NCI-H82 (cell line): Measurements from ENCODE around the gene CFAP73.
A peak's percentile ranks its signal among the peaks of the same experiment; 100 is the strongest.
"Not testable (repeated sequence)": the region's sequence is repeated elsewhere in the genome, so short reads cannot be mapped to it uniquely, and the experiment has no call there.

ENCODE experiments used
- DNase-seq: peaks from one replicate; lab custom pipeline; 2025; lab: John Stamatoyannopoulos, UW

Gene CFAP73

DNA sequence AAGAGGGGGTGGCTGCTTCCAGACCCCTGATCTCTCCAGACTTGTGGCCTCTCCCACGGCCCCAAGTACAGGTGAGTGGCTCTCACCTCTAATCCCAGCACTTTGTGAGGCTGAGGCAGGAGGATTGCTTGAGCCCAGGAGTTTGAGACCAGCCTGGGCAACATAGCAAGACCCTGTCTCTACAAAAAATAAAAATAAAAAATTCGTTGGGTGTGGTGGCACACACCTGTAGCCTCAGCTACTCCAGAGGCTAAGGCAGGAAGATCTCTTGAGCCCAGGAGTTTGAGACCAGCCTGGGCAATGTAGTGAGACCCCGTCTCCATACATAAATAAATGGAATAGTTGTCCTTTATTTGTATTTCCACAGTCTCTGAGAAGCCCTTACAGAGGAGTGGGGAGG is 7.8 kb upstream of the CFAP73 start:
- not testable (repeated sequence) for DNase-seq

DNA sequence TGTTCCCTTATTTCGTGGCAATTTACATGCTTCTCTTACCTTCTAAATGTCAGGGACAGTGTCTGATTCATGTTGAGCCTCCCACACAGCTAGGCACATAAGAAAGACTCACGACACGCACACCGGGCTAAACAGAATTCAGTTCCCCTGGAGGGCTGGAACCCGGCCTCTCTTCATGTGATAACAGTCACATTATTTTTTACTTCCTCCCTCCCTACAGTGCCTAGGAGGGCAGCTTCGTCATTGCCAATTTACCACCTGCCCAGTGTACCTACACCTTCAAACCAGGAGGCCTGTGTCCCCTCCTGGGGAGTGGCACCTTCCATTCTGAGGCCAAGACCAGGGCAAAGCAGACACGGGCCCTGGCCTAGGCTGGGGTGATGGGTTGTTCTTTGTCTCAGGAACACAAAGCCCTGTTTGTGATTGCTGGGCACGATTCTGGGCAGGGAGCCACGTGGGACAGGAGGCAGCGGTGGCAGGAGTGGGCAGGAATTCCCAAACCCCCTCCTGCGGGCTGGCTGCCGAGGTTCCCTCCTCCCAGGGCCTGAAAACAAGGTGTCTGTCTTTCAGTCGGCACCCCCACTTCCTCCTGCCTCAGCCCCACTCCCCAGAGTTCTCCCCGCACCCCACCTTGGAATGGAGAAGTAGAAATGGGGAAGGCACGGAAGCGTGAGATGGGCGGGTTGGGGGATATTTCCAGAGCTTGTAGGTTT is 7.2 kb upstream of the CFAP73 start:
- no peak for DNase-seq

DNA sequence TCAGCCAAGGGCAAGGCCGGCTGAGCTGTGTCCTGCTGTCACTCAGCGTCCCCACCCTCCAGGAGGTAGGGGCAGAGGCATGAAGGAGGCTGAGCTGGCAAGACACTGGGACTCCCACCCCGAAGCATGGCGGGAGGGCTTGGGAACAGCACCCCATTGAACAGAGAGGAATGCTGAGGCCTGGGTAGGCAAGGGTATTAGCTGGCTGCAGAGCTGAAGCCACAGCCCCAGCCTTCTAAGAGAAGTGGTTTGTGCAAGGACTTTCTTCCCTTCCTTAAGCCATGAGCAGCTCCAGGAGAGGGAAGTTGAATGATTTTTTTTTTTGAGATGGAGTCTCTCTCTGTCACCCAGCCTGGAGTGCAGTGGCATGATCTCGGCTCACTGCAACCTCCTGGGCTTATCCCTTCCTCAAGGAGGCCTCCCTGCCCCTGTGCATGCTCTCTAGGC is 6.6 kb upstream of the CFAP73 start:
- DNase-seq, result no peak

DNA sequence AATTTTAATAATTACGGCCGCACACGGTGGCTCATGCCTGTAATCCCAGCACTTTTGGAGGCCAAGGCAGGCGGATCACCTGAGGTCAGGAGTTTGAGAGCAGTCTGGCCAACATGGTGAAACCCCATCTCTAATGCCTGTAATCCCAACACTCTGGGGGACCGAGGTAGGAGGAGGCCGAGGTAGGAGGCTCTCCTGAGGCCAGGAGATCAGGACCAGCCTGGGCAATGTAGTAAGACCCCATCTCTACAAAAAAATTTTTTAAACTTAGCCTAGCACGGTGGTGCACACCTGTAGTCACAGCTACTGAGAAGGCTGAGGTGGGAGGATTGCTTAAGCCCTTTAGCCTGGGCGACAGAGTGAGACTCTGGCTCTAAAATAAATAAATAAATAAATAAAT is 5.6 kb upstream of the CFAP73 start:
- no peak for DNase-seq

DNA sequence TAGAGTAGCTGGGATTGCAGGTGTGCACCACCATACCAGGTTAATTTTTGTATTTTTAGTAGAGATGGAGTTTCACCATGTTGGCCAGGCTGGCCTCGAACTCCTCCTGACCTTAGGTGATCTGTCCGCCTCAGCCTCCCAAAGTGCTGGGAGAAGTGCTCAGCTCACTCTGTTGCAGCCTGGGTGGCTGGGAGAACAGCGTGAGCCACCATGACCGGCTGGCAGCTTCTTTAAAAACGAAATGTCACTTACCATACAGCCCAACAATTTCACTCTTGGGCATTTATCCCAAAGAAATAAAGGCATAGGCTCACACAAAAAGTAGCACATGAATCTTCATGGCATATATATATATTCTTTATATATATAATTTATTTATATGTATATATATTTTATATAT is 4.7 kb upstream of the CFAP73 start:
- DNase-seq, result no peak

DNA sequence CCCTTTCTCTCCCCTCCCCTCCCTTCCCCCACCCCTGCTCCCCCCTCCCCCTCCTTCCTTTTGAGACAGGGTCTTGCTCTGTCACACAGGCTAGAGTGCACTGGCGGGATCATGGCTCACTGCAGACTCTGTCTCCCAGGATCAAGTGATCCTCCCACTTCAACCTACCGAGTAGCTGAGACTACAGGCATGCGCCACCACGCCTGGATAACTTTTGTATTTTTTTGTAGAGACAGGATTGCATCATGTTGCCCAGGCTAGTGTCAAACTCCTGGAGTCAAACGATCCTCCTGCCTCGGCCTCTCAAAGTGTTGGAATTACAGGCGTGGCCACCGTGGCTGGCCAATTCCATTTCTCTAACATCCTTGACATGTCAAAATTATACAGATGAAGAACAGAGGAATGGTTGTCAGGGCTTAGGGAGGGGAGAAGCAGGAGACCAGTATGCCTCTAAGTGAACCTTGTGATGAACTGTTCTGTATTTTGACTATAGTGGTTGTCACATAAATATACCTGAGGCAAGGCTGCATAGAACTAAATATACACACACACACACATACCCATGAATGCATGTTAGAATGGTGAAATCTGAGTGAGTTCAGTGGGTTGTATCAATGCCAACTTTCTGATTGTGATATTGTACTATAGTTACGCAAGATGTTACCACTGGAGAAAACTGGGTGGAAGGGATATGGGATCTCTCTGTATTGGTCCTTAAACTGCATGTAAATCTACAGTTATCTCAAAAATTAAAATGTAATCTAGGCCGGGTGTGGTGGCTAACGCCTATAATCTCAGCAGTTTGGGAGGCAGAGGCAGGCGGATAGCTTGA is 3.6 kb upstream of the CFAP73 start:
- no peak for DNase-seq

DNA sequence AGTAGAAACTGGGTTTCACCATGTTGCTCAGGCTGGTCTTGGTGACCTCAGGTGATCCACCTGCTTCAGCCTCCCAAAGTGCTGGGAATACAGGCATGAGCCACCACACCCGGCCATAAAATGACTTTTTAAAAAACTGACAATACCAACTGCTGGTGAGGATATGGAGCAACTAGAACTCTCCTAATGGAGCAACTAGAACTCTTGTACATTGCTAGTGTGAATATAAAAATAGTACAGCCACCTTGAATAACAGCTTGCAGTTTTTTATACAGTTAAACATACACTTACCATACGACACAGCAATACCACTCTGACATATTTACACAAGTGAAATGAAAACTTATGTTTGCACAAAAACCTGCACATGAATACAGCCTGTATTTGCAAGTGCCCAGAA is 2.5 kb upstream of the CFAP73 start:
- DNase-seq, result no peak

DNA sequence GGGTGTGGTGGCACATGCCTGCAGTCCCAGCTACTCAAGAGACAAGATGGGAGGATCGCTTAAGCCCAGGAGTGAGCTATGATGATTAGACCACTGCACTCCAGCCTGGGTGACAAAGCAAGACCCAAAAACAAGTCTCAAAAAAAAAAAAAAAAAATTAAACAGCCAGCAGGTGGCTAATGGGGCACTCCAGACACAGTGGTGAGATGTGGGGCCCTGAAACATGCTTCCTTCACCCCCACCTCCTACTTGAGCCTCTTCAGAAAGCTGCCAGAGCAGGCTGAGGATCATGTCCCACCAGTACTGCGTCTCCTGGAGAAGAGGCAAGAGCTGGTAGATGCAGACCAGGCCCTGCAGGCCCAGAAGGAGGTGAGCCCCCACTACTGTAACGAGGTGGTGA is 2.1 kb downstream of the CFAP73 start:
- DNase-seq, result no peak

DNA sequence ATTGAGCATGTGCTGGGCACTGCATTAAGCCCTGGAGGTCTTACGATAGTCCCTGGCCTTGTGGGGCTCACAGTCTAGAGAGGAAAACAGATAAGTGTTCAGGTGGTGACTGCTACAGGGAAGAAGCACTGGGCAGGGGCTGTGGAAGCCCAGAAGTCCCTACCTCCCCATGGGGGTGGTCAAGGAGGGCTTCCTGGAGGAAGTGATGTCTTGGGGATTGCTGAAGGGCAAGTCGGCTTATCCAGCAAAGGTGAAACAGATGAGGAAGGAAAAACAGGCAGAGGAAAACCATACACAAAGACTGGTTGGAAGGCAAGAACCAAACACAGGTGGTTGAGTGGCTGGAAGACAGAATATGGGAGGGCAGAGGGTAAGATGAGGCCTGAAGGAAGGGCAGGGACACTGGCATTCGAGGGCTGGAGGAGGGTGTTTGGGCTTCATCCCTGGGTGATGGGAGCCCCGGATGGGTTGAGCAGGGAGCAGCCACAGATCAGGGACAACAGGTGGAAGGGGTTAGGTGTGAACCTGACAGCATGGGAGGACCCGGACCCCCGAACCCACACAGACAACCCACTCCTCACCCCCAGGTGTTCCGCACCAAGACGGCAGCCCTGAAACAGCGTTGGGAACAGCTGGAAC is 2.8 kb downstream of the CFAP73 start:
- no peak for DNase-seq

DNA sequence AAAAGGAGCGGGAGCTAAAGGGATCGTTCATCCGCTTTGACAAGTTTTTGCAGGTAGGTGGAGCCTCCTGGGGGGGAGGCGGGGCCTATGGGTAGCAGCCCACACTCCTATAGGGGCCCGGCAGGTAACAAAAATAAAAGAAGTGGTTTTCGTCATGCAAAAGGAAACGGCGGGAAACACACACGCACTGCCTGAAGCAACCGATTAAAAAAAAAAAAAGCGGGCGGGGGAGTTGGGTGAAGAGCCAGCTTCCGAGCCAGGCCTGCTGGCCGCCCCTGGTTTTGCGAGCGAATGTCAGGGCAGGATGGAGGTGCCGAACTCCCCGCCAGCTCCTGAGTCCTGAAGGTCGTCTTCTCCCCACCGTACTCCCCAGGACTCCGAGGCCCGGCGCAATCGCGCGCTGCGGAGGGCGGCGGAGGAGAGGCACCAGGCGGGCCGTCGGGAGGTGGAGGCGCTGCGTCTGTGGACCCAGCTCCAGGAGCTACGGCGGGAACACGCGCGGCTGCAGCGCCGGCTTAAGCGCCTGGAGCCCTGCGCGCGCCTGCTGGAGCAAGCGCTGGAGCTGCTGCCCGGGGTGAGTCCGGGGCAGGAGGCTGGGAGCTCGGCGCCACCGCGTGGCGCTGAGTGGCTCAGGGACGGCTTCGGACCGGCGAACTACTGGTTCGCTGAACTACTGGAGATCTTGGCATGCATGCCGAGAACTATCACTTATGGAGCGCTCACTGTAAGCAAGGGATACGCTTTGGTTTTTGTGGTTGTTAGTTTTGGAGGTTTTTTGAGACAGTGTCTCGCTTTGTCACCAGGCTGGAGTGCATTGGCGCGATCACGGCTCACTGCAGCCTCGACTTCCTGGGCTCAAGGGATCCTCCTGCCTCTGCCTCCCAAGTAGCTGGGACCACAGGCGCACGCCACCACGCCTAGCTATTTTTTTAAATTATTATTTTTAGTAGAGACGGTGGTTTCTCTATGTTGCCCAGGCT is 3.6 kb downstream of the CFAP73 start:
- DNase-seq, result peak; percentile 85

DNA sequence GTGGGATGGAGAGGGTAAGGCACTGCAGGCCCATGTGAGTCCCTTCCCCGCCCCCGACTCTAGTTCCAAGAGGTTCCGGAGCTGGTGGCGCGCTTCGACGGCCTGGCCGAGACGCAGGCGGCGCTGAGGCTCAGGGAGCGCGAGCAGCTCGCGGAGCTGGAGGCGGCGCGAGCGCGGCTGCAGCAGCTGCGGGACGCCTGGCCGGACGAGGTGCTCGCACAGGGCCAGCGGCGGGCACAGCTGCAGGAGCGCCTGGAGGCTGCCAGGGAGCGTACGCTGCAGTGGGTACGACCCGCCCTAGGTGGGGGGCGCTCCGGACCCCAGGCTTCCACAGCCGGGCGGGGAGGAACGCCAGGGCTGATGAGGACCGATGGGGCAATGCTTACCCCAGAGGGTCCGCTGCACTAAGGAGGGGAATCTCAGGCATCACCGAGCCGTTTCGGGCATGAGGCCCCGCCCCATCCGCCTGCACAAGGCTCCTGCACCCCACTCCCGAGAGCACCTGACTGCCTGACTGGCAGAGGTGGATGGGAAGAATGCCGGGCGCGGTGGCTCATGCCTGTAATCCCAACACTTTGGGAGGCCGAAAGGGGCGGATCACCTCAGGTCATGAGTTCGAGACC is 4.9 kb downstream of the CFAP73 start:
- peak; percentile 32 for DNase-seq

DNA sequence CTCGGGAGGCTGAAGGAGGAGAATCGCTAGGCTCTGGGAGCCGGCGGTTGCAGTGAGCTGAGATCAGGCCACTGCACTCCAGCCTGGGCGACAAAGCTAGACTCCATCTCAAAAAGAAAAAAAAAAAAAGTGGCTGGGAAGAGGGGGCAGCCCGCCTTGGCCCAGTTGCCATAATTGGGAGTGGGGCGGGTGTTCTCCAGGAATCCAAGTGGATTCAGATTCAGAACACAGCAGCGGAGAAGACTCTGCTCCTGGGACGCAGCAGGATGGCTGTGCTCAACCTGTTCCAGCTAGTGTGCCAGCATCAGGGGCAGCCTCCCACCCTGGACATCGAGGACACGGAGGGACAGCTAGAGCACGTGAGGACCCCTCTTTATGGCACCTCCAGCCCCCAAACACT is 5.5 kb downstream of the CFAP73 start:
- no peak for DNase-seq

DNA sequence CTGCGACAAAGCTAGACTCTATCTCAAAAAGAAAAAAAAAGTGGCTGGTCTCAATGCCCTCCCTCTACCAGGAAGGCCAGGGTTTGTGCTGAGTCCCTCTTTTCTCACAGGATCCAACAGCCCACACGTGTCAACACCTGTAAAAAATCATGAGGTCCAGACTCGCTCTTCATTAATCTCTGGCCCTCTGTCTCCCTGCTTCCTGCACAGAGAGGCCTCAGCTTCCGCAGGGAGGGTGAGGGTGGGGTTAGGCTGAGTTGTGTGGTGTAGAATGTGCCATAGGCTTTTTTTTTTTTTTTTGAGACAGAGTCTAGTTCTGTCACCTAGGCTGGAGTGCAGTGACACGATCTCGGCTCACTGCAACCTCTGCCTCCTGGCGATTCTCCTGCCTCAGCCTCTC is 6.1 kb downstream of the CFAP73 start:
- no peak for DNase-seq

DNA sequence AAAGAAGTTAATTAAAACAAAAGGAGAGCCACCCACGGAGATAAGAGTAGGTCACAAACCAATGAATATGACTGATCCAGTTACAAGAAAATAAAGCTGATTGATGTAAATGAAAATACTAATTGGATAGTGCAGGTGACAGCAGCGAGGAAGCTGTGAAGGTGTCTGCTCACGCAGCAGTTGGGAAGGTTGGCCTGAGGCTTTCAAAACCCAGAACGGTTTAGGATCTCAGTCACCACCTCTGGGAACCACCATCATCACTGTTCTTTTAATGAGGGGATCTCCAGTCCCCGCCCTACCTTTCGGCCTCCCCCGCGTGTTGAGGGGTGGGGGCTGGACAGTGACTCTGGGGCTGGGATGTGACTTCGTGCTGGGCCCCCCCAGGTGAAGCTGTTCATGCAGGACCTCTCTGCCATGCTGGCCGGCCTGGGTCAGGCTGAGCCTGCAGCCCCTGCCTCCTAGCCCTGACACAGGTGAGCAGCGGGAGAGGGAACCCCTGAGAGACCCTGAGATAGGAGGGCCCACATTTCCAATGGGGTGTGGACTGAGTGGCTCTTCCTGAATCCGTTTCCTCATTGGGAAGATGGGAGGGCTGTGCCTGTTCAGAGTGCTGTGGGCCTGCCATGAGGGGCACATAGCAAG is 7.8 kb downstream of the CFAP73 start:
- DNase-seq, result peak; percentile 56

DNA sequence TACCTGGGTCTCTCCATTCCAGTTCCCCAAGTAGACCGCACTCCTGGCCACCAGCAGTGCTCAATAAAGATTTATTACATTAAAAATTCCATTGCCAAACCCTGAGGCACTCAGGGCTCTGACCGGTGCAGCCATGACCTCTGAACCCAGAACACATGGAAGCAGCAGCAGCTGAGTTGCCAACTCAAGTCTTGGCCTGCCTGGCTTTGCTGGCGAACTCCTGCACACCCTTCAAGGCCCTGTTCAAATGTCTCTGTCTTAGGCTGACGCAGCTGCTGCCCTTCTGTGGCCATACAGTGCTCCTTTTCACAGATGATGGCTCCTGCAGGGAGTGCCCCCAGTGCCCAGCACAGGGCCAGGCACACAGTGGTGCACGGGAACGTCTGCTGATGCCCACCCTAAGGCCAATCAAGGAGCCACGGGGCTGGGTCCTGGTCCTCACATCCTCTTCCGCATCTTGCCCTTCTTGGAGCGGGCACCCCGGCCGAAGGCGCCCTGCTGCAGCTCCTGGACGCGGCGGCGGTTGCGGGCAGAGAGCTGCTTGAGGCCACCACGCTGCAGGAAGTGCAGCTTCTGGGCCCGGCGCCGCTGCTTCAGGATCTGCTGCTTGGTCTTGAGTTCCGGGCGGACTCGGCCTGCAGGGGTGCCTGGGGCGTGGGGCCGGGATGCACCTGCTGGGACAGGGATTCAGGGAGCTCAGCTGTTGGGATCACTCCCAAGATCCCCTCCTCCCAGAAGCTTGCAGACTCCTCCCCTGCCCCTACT is 9.1 kb downstream of the CFAP73 start:
- DNase-seq, result no peak

DNA sequence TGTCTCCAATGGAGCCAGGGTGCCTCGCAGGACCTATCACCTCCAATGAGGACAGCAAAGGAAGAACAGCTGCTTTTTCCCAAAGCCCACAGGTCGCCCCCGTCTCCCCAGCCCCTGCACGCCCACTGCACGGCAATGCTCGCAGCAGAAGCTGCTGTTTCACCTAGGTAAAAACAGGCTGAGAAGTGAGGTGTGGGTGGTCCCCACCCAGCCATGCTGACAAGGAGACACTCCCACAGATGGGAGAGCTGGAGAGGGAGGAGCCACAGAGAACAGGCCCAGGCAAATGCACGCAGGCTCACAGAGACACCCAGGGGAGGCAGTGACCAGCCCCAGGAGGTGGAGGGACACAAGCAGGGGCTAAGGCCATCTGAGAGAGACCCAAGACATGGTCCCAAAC is 10.4 kb downstream of the CFAP73 start:
- no peak for DNase-seq

DNA sequence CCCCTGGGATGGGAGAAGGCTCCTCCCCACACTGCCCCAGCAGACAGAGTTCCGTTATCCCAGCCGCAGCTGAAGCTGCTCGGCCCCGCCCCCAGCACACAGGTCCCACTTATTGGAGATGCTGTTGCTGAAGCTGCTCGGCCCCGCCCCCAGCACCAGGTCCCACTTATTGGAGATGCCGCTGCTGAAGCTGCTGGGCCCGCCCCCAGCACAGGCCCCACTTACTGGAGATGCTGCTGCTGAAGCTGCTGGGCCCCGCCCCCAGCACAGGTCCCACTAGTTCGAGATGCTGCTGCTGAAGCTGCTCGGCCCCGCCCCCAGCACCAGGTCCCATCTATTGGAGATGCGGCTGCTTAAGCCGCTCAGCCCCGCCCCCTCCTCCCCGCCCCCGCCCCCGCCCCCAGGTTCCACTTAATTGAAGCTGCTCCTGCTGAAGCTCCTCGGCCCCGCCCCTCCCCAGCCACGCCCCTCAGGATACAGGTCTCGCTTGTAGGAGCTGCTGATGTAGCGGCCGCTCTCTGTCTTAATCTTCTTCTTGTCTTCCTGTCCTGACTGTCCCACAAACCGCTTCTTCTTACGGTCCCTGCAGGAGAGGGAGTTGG is 12.0 kb downstream of the CFAP73 start:
- DNase-seq, result peak; percentile 99

DNA sequence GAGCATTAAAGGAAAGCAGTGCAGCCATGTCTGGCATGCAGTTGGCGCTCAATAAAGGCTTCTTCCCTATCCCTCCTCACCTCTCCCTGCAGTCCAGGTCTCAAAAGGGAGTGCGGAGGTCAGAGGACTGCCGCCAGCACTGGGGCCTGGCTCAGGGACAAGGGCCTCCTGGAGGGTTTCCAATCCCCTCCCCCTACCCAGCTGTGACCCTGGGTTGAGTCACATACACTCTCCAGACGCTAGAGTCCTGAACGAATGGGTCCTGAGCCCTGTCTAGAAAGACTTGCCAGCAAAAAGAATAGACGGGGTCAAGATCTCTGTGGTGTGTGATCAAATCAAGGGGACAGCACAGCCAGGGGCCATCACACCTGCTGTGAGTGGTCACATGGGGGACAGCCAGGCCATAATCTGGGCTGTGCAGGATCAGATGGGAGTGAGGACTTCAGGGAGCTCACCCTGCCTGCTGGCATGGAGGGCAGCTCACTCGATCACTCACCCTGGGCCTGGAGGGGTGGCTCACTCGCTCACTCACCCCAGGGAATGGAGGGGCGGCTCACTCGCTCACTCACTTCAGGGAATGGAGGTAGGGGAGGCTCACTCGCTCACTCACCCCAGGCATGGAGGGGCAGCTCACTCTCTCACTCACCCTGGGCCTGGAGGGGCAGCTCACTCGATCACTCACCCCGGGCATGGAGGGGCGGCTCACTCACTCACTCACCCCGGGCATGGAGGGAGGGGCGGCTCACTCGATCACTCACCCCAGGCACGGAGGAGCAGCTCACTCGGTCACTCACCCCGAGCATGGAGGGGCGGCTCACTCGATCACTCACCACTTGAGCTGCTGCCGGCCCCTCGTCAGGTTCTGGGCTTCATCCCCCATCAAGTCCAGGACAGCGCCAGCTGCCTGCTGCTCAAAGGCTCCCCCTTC is 12.8 kb downstream of the CFAP73 start:
- peak; percentile 87 for DNase-seq

DNA sequence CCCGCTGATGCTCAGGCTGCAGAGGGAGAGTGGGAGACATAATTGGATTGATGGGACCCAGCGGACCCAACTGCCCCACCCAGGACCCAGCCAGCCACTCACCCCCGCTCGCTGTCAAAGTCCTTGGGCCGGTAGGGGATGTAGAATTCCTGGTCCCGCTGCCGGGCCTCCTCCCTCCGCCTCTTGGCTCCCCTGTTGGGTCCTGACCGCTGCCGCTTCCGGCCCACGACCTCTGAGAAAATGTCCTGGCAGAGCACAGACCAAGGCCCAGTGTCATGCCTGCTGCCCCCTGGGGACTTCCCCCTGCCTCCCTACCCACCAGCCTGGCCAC is 13.5 kb downstream of the CFAP73 start:
- peak; percentile 81 for DNase-seq
